AG09319 (cell line): ENCODE results near the gene RNF183.
"Not testable (repeated sequence)": the region's sequence is repeated elsewhere in the genome, so short reads cannot be mapped to it uniquely, and the experiment has no call there.

Experiments used
- DNase-seq: peaks from one replicate; pipeline ENCODE4 v3.0.0-alpha.2; 2010; ENCODE audit warnings: low read depth; ENCODE audit errors: extremely low read depth
- CTCF ChIP-seq: IDR thresholded peaks from 2 replicates; pipeline ENCODE4 v1.5.1; 2011; ENCODE audit warnings: low read depth, mild to moderate bottlenecking, inconsistent platforms, low read length, moderate library complexity

The RNF183 gene

GRCh38 chr9:113257863-113258262, 45.3 kb downstream of the RNF183 start:
- no peak for TF ChIP-seq CTCF
- no peak for DNase-seq

- no peak for DNase-seq
Measured at GRCh38 chr9:113255438-113255837, 47.7 kb downstream of the RNF183 start.

GRCh38 chr9:113254991-113255390, 48.2 kb downstream of the RNF183 start:
- no peak for TF ChIP-seq CTCF
- DNase-seq = no peak

More at GRCh38 chr9:113255438-113255837, 47.7 kb downstream of the RNF183 start:
- no peak for TF ChIP-seq CTCF

- TF ChIP-seq CTCF = no peak
- DNase-seq = no peak
Measured at GRCh38 chr9:113250807-113251206, 52.4 kb downstream of the RNF183 start.

- not testable (repeated sequence) for DNase-seq
Measured at GRCh38 chr9:113249661-113250060, 53.5 kb downstream of the RNF183 start.

- no peak for TF ChIP-seq CTCF
Measured at GRCh38 chr9:113247640-113248039, 55.5 kb downstream of the RNF183 start.

More at GRCh38 chr9:113247640-113248039, 55.5 kb downstream of the RNF183 start:
- DNase-seq = no peak
